AG09319 (cell line): Measurements from ENCODE around the gene RADIL.

Experiments
- DNase-seq: peaks from one replicate; pipeline ENCODE4 v3.0.0-alpha.2; 2010; ENCODE audit warnings: low read depth; ENCODE audit errors: extremely low read depth
- TF ChIP-seq, protein P1 (sequence below): IDR thresholded peaks from 2 replicates; pipeline ENCODE4 v1.5.1; 2011; ENCODE audit warnings: low read depth, mild to moderate bottlenecking, inconsistent platforms, low read length, moderate library complexity

The RADIL gene

GRCh38 chr7:4819560-4820404 lies 63.7 kb downstream of the RADIL start:
- DNase-seq: no peak
- TF ChIP-seq, protein P1, sequence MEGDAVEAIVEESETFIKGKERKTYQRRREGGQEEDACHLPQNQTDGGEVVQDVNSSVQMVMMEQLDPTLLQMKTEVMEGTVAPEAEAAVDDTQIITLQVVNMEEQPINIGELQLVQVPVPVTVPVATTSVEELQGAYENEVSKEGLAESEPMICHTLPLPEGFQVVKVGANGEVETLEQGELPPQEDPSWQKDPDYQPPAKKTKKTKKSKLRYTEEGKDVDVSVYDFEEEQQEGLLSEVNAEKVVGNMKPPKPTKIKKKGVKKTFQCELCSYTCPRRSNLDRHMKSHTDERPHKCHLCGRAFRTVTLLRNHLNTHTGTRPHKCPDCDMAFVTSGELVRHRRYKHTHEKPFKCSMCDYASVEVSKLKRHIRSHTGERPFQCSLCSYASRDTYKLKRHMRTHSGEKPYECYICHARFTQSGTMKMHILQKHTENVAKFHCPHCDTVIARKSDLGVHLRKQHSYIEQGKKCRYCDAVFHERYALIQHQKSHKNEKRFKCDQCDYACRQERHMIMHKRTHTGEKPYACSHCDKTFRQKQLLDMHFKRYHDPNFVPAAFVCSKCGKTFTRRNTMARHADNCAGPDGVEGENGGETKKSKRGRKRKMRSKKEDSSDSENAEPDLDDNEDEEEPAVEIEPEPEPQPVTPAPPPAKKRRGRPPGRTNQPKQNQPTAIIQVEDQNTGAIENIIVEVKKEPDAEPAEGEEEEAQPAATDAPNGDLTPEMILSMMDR: no peak

- TF ChIP-seq, protein P1: no peak
- no peak for DNase-seq
Observed at GRCh38 chr7:4818000-4818794, 65.3 kb downstream of the RADIL start.

DNA sequence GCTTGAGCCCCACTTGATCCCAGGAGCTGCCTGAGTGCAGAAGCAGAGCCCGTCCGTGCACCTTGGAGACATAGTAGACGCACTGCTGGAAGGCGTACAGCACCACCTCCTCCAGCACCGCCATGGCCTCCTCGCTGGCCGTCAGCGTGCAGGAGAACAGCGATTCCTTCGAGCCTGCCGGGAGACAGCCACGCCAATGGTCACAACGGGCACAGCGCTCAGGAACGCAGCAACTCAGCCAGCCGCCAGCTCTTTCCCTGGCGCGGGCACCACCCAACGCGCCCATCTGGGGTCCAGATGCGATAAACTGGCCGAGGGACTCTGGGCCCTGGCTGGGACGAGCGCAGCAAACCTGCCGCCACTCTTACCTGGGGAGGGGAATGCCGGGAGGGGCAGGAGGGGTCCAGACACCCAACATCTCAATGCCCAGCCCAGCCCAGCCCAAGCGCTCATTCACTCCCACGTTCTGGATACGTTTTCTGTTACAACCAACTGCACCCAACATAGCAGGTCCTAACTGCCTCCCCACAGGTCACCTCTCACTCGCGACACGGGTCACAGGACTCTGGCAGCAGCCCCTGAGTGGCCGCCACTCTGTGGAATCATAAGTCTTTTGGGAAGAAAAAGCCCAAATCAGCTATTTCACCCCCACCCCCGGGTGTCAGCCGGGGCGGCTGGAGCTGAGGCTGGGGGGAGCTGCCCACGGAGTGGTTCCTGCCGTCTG lies 66.2 kb downstream of the RADIL start:
- no peak for DNase-seq
- TF ChIP-seq, protein P1: no peak

DNA sequence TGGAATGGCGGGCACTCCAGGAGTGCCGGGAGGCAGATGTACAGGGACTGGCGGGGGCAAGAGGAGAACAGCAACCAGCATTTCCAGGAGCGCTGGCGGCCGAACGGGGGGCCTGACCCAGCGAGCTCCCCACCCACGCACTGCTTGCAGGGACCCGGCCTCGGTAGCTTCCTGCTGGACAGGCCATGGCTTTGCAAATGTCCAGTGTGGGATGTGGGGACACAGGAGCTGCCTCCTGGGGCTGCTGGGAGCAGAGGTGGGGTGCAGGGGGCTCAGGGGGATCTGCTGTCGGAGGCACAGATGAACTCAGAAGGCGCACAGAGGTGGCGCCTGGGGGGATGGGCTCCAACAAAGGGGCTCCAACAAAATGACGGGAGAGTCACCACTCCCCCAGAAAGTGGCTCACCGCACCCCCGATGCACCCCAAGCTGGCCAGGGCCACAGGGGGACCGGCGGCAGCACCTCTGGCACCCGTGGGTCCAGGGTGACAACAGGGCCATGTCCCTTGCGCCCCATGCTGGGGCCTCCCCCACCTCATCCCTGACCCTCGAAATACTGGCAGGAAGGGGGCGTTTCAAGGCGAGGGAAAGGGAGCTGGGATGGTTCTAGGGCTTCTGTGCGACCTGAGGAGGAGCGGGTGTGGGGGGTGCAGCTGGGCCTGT lies 67.0 kb downstream of the RADIL start:
- DNase-seq: no peak
- TF ChIP-seq, protein P1: no peak

DNA sequence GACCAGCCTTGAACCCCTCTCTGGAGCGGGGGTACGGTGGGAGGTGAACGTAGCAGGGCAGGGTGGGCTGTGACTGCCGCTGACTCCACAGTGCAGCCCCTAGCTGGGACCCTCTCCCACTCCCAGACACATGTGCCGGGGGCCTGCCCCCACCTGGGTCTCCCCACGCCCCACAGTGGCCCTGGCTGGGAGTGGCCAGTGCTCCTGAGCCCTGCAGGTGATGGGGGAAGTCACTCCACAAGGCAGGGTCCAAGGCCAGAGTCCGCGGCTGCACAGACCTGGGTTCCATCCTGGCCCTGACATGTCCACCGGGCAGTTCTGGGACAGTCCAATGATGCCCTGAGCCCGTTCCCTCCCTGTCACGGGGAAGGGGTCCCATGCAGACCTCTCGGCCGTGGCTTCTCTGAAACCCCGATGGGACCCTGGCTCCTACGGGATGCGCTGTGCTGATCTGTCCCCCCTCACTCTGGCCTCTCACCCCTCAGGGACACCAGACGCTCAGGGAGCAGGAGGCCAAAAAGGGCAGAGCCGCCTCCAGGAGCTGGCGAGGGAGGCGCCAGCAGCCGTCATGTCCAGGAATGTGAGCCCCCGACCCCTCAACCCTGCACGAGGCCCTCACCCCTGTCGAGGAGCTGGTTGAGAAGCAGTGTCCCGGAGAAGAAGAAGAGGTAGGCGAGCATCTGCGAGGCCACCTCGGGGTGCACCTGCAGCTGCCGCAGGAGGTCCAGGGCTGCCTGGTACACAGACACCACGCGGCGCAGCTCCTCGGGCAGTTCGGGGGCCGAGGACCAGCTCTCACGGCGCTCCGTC lies 67.7 kb downstream of the RADIL start:
- DNase-seq: no peak
- TF ChIP-seq, protein P1: no peak

DNA sequence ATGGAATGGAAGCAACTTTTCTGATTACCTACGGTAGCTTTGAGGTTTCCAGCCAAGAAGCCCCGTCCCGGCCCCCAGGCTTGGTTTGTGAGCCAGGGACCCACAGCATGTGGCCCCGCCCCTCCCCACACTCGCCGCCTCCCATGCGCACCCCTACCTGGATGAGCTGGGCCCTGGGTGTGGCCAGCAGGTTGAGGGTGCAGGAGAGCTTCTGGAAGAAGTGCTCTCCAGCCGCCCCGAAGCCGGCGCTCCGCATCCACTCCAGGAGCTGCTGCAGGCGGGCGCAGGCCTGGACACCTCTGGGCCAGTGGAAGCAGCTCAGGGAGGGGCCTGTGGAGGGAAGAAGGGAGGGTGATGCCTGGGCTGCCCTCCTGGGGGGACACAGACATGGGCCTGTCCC lies 68.4 kb downstream of the RADIL start:
- TF ChIP-seq, protein P1: no peak
- DNase-seq: no peak
